T-helper 17 cell (primary cell): Measurements from ENCODE around the gene GATAD2B. TPM values are rescaled to one million over a fixed set of nuclear protein-coding genes. Genes with fewer than 3 reads are reported as not detected.
"Not testable (repeated sequence)": the region's sequence is repeated elsewhere in the genome, so short reads cannot be mapped to it uniquely, and the experiment has no call there.

Source experiments
- ATAC-seq: fragments of 150-1000 bp; cut with Tn5 transposase; 2 replicates; pipeline ENCODE4 v1.10.0; 2021; ENCODE audit warnings: mild to moderate bottlenecking, moderate library complexity
- DNase-seq, 3 donors: peaks; one replicate each; pipeline versions ENCODE4 v3.0.0 to v3.0.0-alpha.2; 2020 to 2021
- H3K9me3 ChIP-seq: one replicate; pipeline ENCODE4 v1.7.0; 2013; ENCODE audit warnings: low read length, mild to moderate bottlenecking; ENCODE audit not compliant: control insufficient read depth, poor library complexity, severe bottlenecking
- H3K27ac Mint-ChIP-seq: one replicate; pipeline ENCODE4 v1.8.0; 2022; ENCODE audit warnings: mild to moderate bottlenecking, moderate library complexity, mixed read lengths
- H3K27me3 Mint-ChIP-seq: one replicate; pipeline ENCODE4 v1.8.0; 2022; ENCODE audit warnings: mixed read lengths
- H3K36me3 Mint-ChIP-seq: one replicate; pipeline ENCODE4 v1.8.0; 2022; ENCODE audit warnings: low read depth, mixed read lengths
- H3K4me1 Mint-ChIP-seq: one replicate; pipeline ENCODE4 v1.8.0; 2022; ENCODE audit warnings: mild to moderate bottlenecking, mixed read lengths
- H3K4me3 Mint-ChIP-seq: one replicate; pipeline ENCODE4 v1.8.0; 2022; ENCODE audit warnings: mild to moderate bottlenecking, moderate library complexity, mixed read lengths
- total RNA-seq, 4 donors: library from RNA in 2 of 4; stranded (reverse) in 2 of 4; gene quantifications; one replicate each; pipeline ENCODE4 v1.2.3 and lab custom pipeline; 2022 to 2026

Gene GATAD2B
- total RNA-seq, 2 donors from 2014 or later, result 63.3 to 72.9 TPM

DNA sequence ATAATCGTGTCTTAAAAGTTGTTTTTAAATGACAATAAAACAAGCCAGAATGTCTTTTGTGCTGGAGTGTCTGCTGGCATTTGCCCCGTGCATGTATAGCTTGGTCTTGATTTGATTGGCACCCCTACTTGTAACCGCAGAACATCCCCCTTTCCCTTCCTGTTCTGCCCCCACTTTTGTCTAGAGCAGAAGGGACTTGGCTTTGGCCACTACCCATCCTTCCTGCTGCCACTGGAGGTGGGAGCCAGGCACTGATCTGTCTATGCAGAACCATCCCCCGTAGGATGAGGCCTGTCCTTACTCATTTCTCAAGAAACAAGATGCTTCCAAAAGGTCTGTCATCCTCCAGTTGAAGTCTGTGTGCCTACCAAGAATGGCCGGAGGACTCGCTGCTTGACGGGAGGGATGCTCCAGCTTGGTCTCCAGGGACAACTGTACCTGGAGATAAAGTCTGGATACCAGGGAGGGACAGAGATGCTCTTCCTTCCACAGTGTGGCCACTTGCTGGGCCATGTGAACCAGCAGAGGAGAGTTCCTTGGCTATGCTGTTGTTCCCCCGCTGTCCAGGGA lies 148.7 kb downstream of the GATAD2B start:
- no peaks in the 10 kb centered on the region for H3K9me3 ChIP-seq
- H3K4me3 Mint-ChIP-seq, result peak overlapping the region; percentile 84
- H3K27ac Mint-ChIP-seq, result peak overlapping the region; percentile 8

DNA sequence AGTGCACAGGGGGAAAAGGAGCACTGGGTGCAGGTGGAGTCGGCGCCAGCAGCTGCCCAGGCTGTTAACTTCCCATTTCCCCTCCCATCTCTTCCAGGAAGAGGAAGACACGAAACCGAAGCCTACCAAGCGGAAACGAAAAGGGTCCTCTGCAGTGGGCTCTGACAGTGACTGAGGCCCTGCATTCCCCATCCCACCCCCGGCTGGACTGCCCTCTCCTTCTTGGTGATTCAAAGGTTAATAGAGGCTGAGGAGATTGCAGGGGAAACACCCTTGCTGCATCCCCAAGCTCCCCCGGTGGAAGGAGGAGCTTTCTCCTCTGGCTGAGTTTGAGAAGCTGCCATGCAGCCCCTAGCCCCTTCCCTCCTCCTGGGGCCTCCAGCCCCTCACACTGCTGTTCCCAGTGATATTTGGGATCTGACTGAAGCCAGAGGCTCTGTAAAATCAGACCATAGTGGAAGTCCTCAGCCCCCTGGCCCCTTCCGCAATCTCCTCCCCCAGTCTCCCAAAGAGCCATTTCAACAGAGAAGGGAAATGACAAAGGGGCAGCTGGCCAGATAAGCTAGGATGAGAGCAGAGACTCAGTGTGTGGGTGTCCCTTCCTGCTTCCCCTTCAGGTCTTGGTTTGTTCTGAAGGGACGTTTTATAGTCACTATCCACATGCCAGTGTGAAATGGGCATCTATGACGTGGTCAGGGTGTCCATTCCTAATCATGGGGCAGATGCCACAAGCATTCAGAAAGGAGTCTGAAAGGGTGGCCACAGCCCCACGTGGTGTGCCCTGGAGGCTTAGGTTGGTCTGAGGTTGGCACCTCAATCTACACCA lies 149.5 kb downstream of the GATAD2B start:
- H3K27ac Mint-ChIP-seq, result peak overlapping the region; percentile 8
- peaks cover 17% of the 10 kb centered on the region for H3K4me1 Mint-ChIP-seq
- no peaks in the 10 kb centered on the region for H3K36me3 Mint-ChIP-seq
- DNase-seq, result no peak
- no peak for ATAC-seq
- no peak overlapping the region for H3K4me3 Mint-ChIP-seq
- H3K27me3 Mint-ChIP-seq, result no peaks in the 10 kb centered on the region
- H3K9me3 ChIP-seq, result no peaks in the 10 kb centered on the region

More for the DNA sequence above, 148.7 kb downstream of the GATAD2B start:
- H3K4me1 Mint-ChIP-seq, result peaks cover 17% of the 10 kb centered on the region
- no peaks in the 10 kb centered on the region for H3K36me3 Mint-ChIP-seq
- ATAC-seq, result no peak
- no peak for DNase-seq
- no peaks in the 10 kb centered on the region for H3K27me3 Mint-ChIP-seq

DNA sequence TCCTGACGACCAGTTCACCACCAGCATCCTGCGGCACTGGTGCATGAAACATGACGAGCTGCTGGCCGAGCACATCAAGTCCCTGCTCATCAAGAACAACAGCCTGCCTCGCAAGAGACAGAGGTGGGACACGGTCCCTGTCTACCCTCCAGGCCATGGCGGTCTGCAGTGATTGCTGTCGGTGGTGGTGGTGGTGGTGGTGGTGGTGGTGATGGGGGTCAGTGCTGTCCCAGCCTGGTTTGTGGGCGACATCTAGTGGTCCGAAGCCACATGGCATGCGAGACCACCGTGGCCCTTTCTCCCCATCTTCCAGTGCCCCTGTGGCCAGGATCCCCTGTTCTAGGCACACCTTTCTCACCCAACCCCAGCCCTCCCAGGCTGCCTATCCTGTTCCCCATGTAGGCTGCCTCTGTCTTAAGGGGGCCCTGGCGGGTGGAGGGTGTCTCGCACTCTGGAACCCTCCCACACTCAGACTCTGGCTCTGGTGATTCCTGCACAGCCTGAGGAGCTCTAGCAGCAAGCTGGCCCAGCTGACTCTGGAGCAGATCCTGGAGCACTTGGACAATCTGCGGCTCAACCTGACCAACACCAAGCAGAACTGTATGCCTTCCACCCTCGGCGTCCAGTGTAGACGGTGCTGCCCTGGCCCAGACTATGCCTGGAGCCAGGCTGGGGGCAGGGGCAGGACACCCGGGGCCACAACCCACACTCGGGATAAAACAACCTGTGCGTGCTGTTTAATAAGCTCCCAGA lies 150.8 kb downstream of the GATAD2B start:
- H3K4me3 Mint-ChIP-seq, result no peak overlapping the region
- H3K27me3 Mint-ChIP-seq, result no peaks in the 10 kb centered on the region
- ATAC-seq (no peak), DNase-seq (no peak)
- H3K9me3 ChIP-seq, result no peaks in the 10 kb centered on the region
- peaks cover 11% of the 10 kb centered on the region for H3K4me1 Mint-ChIP-seq
- no peak overlapping the region for H3K27ac Mint-ChIP-seq
- H3K36me3 Mint-ChIP-seq, result no peaks in the 10 kb centered on the region

DNA sequence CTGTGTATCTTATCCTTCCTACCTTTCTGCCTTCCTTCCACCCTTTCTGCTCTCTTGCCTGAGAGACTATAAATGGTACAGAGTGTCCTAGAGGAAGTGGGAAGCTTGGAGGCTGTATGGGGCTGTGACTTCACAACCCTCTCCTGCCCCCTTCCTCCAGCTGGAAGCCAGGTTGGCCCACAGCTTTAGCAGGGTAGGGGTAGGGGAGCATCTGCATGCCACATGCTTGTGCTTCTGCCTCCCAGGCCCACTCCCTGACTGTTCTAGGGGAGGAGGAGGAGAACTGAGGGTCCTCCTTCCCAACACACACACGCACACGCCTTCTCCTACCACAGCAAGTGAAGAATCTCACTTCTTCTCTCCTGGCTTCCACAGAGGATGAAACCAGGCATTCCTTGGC lies 151.5 kb downstream of the GATAD2B start:
- H3K4me1 Mint-ChIP-seq, result peaks cover 8% of the 10 kb centered on the region
- H3K4me3 Mint-ChIP-seq, result no peak overlapping the region
- ATAC-seq (no peak), DNase-seq (no peak)
- H3K9me3 ChIP-seq, result no peaks in the 10 kb centered on the region
- H3K27me3 Mint-ChIP-seq, result no peaks in the 10 kb centered on the region
- no peaks in the 10 kb centered on the region for H3K36me3 Mint-ChIP-seq
- H3K27ac Mint-ChIP-seq, result no peak overlapping the region

DNA sequence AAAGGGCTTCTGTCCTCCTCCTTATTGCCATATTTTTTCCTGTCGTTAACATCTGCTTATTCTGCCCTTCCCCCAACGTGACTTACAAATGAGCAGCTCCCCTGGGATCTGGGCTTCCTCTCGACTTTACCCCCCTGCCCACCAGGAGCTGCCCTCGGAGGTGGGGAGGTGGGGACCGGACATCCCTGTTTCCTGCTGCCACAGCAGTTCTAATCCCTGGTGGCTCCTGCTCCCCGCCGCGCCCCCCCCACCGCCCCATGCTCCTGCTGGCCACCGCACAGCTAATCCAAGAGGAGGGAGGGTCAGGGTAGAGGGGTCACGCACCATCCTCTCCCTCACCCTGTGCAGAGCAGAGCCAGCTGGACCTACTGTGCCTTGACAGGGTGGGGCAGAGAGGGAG lies 152.0 kb downstream of the GATAD2B start:
- DNase-seq, result no peak
- no peak for ATAC-seq
- no peak overlapping the region for H3K27ac Mint-ChIP-seq
- no peaks in the 10 kb centered on the region for H3K9me3 ChIP-seq
- no peaks in the 10 kb centered on the region for H3K27me3 Mint-ChIP-seq
- no peaks in the 10 kb centered on the region for H3K36me3 Mint-ChIP-seq
- no peak overlapping the region for H3K4me3 Mint-ChIP-seq
- H3K4me1 Mint-ChIP-seq, result peaks cover 7% of the 10 kb centered on the region

DNA sequence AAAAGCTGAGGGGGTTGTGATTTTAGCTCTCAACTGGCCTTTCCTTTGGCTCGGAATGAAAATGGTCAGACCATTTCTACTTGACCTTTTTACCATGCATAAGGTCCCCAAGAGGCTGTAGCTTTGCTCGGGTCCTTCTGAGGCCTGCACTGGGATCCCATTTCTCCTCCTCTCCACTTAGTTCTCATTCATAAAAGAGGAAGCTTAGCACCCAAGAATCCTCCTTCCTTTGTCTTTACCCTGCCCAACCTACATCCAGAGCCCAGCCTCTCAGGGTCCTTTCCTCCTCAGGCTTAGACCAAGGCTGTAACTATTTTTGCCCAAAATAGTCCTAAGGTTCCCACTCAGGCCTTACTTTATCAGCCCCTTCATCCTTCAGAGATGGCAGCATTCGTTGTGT lies 153.6 kb downstream of the GATAD2B start:
- Mint-ChIP-seq H3K4me3 (no peak overlapping the region), H3K36me3 (no peaks in the 10 kb centered on the region), H3K27me3 (no peaks in the 10 kb centered on the region), H3K27ac (no peak overlapping the region), H3K4me1 (peaks cover 3% of the 10 kb centered on the region)
- no peaks in the 10 kb centered on the region for H3K9me3 ChIP-seq
- DNase-seq (no peak), ATAC-seq (no peak)

DNA sequence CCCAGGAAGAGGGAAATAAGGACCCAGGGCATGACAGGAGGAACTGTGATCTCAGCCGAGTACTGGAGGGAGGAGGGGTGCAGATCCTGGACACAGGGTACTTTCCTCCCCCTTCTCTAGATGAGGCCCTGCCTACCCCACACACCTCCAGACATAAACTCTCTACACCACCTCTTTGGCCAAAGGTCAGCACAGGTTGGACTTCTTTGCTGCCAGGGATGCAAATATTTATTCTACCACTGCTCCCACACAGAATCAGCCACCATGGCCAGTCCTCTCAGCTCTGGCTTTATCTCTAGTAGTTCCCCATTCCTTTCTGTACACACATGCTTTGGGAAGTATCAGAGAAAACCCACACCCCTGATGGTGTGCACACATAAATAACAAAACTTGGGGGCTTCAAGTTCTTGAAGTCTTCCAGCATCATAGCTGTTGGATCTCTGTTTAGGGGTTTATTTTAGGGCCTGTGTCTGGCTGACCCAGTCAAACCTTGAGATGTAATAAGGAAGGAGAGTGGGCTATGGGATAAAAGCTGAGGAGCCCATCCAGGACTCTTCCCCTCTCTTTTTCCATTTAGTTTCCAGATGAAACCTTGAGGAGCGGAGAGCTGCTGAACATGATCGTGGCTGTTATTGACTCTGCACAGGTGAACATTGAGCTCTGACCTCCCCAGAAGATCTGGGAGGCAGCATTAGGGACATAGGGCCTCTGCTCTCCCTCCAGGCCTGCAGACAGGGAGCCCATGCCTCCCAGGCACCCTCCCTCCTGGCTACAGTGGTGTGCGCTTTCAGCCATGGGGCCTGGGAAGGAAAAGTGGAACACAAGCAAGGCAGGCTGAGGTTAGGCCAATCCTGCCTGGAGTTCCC lies 154.2 kb downstream of the GATAD2B start:
- Mint-ChIP-seq H3K27me3 (no peaks in the 10 kb centered on the region), H3K4me1 (no peaks in the 10 kb centered on the region), H3K27ac (peak overlapping the region; percentile 3), H3K36me3 (no peaks in the 10 kb centered on the region), H3K4me3 (no peak overlapping the region)
- no peak for DNase-seq
- no peak for ATAC-seq
- H3K9me3 ChIP-seq, result no peaks in the 10 kb centered on the region

DNA sequence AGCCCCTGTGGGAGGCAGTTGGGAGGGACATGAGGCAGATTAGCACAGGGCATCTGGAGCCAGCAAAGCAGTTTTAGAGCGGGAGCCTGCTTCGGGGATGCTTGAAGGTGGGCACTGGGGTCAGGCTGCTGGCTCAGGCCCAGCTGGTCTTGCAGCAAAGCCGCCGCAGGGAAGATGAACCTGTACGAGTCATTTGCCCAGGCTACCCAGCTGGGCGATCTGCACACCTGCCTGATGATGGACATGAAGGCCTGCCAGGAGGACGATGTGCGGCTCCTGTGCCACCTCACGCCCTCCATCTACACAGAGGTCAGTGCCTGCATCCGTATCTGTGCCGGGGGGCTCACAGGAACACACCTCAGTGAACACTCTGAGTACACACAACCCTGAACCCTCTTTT lies 155.3 kb downstream of the GATAD2B start:
- Mint-ChIP-seq H3K36me3 (no peaks in the 10 kb centered on the region), H3K4me1 (no peaks in the 10 kb centered on the region), H3K27me3 (no peaks in the 10 kb centered on the region), H3K4me3 (no peak overlapping the region), H3K27ac (no peak overlapping the region)
- no peak for DNase-seq
- no peaks in the 10 kb centered on the region for H3K9me3 ChIP-seq
- ATAC-seq, result no peak

DNA sequence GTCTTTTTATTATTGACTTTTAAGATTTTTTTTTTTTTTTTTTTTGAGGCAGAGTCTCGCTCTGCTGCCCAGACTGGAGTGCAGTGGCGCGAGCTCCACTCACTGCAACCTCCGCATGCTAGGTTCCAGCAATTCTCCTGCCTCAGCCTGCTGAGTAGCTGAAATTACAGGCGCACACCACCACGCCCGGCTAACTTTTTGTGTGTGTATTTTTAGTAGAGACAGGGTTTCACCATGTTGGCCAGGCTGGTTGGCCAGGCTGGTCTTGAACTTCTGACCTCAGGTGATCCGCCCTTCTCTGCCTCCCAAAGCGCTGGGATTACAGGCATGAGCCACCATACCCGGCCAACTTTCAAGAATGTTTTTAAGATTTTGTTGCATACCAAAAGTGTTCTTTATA lies 156.1 kb downstream of the GATAD2B start:
- not testable (repeated sequence) for DNase-seq, ATAC-seq, H3K4me1 Mint-ChIP-seq, H3K4me3 Mint-ChIP-seq, H3K36me3 Mint-ChIP-seq, H3K9me3 ChIP-seq, H3K27me3 Mint-ChIP-seq
- peak overlapping the region; percentile 56 for H3K27ac Mint-ChIP-seq

DNA sequence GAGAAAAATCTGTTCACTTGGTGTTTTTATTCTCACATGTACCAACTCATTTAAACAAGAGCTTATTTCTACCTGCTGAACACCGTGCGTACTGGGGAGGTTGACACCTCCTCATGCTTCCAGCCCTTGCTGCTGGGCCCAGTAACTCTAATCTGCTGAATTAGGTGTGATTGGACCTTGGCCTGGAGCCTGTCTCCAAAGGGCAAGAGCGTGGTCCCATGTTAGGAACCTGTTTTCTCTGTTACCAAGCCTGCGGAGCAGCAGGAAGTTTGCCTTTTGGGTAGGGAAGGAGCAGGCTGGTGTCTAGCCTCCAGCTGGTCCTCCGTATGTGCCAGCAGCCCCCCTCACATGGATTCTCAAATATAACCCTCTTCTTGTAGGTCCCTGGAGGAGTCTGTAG lies 158.5 kb downstream of the GATAD2B start:
- Mint-ChIP-seq H3K4me1 (no peaks in the 10 kb centered on the region), H3K27ac (no peak overlapping the region), H3K4me3 (no peak overlapping the region), H3K36me3 (peaks cover 3% of the 10 kb centered on the region), H3K27me3 (no peaks in the 10 kb centered on the region)
- ATAC-seq (no peak), DNase-seq (no peak)
- H3K9me3 ChIP-seq, result no peaks in the 10 kb centered on the region

DNA sequence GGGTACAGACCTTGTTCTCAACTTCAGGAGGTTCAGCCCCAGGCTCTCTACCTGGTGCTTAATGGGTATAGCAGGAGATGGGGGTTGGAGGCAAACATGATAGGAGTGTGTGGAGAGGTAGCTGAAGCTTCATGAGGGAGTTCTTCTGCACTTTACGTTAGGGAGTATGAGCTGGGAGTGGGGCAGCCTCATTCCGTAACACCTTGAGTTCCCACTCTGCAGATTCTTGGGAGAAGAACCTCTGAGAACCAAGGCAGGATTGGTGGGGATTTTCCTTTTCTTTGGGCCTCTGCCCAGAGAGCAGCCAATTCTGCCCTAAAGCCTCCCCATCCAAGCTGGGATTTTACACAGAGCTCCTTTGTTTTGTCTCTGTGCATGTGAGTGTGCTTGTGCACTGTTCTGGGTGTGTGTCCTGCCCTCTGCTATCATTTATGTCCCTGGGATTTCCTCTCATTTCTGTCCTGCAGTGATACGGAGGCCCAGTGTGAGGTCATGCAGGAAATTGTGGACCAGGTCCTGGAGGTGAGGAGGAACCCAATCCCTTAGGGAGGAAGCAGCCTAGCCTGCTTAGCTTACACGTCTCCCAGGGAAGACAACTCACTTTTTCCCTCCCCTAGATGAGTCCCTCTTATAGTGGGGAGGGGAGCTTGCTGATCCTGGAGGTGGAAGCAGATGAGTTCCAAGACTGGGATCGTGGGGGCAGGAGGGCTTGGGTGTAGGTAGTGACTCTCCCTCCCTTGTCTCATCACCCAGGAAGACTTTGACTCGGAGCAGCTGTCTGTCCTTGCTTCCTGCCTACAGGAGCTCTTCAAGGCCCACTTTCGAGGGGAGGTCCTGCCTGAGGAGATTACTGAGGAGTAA lies 159.2 kb downstream of the GATAD2B start:
- H3K9me3 ChIP-seq, result no peaks in the 10 kb centered on the region
- H3K36me3 Mint-ChIP-seq, result peaks cover 3% of the 10 kb centered on the region
- no peaks in the 10 kb centered on the region for H3K27me3 Mint-ChIP-seq
- no peak for ATAC-seq
- peak overlapping the region; percentile 19 for H3K27ac Mint-ChIP-seq
- H3K4me3 Mint-ChIP-seq, result no peak overlapping the region
- H3K4me1 Mint-ChIP-seq, result no peaks in the 10 kb centered on the region
- DNase-seq, result no peak

DNA sequence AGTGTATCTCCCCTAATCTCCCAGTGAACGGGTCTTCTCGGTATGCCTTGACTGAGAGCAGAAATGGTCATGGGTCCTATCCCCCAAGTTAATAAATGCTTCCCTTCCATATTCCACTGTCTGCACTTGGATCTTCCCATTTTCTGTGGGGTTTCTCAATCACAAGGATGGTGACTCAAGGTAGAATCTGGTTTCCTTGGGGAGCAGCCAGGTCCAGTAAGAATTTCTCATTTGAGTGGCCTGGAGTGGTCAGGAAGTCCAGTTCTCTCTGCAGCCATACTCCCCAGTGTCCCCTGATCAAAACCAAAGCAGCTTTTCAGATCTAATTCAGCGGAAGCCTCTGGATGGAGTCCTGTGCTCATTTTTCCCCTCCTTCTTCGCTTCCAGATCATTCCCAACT lies 162.3 kb downstream of the GATAD2B start:
- Mint-ChIP-seq H3K4me3 (no peak overlapping the region), H3K27ac (no peak overlapping the region), H3K4me1 (no peaks in the 10 kb centered on the region), H3K27me3 (no peaks in the 10 kb centered on the region), H3K36me3 (peaks cover 6% of the 10 kb centered on the region)
- DNase-seq (no peak), ATAC-seq (no peak)
- H3K9me3 ChIP-seq, result no peaks in the 10 kb centered on the region
